ENCODE measurements around the gene CACNA2D1. TPM values are rescaled to one million over a fixed set of nuclear protein-coding genes. Genes with fewer than 3 reads are reported as not detected.

CACNA2D1 gene
- polyA plus RNA-seq, 2 of the 4 experiments (the other 2 are of a cell fraction), result 18.0 to 32.9 TPM

- ATAC-seq (no peak), FAIRE-seq (no peak), DNase-seq (ENCODE audit: low read depth in 1 of 2, low spot score in 1 of 2) (no peak)
- no peak overlapping the region for H3K27ac ChIP-seq
- H3K4me2 ChIP-seq, result no peak overlapping the region
- H3K9me3 ChIP-seq, result no peaks in the 10 kb centered on the region
- no peak overlapping the region for H3K4me3 ChIP-seq
- H3K4me1 ChIP-seq, result no peaks in the 10 kb centered on the region
- 92% methylated on average over 3 of the region's 3 CpGs for whole genome bisulfite sequencing (ENCODE audit: missing lambda C conversion rate)
- TF ChIP-seq CEBPB (IDR thresholded peaks at IDR 0.05), result no peak
- TF ChIP-seq CBX8 (IDR thresholded peaks at IDR 0.05), result no peak
- TF ChIP-seq EHMT2 (IDR thresholded peaks at IDR 0.05; ENCODE audit: low read depth), result no peak
- TF ChIP-seq ZC3H11A (IDR thresholded peaks at IDR 0.05), result no peak
- no peak for TF ChIP-seq ZSCAN20 (CRISPR knock-in tag; IDR thresholded peaks at IDR 0.05)
- no peak for TF ChIP-seq TFCP2L1 (CRISPR knock-in tag; IDR thresholded peaks at IDR 0.05)
- TF ChIP-seq BCL3 (IDR thresholded peaks at IDR 0.05), result no peak
- no peak for TF ChIP-seq SMC3 (IDR thresholded peaks at IDR 0.05)
- TF ChIP-seq RARB (CRISPR knock-in tag; IDR thresholded peaks at IDR 0.05), result no peak
- no peak for TF ChIP-seq HEYL (CRISPR knock-in tag; IDR thresholded peaks at IDR 0.05)
- TF ChIP-seq HOXB13 (CRISPR knock-in tag; IDR thresholded peaks at IDR 0.05; ENCODE audit: low read depth), result no peak
- POLR2A ChIA-PET, result no interaction called here
- CTCF ChIA-PET, result interaction anchor here (1.4 kb wide), 1 partner anchor 506 kb away, joined by 3 read pairs; no protein-coding TSS in a partner anchor
Observed at GRCh38 chr7:82007315-82007714, 436.3 kb downstream of the CACNA2D1 start.

- POLR2A ChIA-PET, result no interaction called here
- no peak for FAIRE-seq
Observed at GRCh38 chr7:82005056-82005455, 438.5 kb downstream of the CACNA2D1 start.

GRCh38 chr7:81993186-81993585, 450.4 kb downstream of the CACNA2D1 start:
- DNase-seq (ENCODE audit: low read depth in 1 of 2, low spot score in 1 of 2), result no peak
- peak; percentile 54 for FAIRE-seq
- TF ChIP-seq ZC3H11A (IDR thresholded peaks at IDR 0.05) (no peak), KDM1A (IDR thresholded peaks at IDR 0.05; ENCODE audit: low read depth) (no peak), RCOR1 (IDR thresholded peaks at IDR 0.05; ENCODE audit: low read depth, low read length) (no peak), RARB (CRISPR knock-in tag; IDR thresholded peaks at IDR 0.05) (no peak), POLR2AphosphoS2 (conservative IDR thresholded peaks at IDR 0.05; ENCODE audit: low read length) (no peak), MAX (IDR thresholded peaks at IDR 0.05) (no peak), RNF2 (IDR thresholded peaks at IDR 0.05; ENCODE audit: borderline replicate concordance, low read depth) (no peak), ZSCAN20 (CRISPR knock-in tag; IDR thresholded peaks at IDR 0.05) (no peak), CEBPB (IDR thresholded peaks at IDR 0.05) (no peak), BCL3 (IDR thresholded peaks at IDR 0.05) (no peak), NPAS2 (CRISPR knock-in tag; IDR thresholded peaks at IDR 0.05; ENCODE audit: borderline replicate concordance) (no peak), JUN (IDR thresholded peaks at IDR 0.05) (no peak), HDAC2 (IDR thresholded peaks at IDR 0.05) (no peak), POLR2A (IDR thresholded peaks at IDR 0.05; ENCODE audit: low read length) (no peak), JUNB (IDR thresholded peaks at IDR 0.05) (no peak), GATA3 (IDR thresholded peaks at IDR 0.05; ENCODE audit: borderline replicate concordance) (no peak)
- H3K9me3 ChIP-seq, result no peaks in the 10 kb centered on the region
- no peak for ATAC-seq
- no peak overlapping the region for H3K27ac ChIP-seq
- no peaks in the 10 kb centered on the region; the same call in 2 of the 3 replicates for H3K4me1 ChIP-seq
- no peak overlapping the region for H3K4me3 ChIP-seq
- CTCF ChIA-PET, result no interaction called here
- H3K4me2 ChIP-seq, result no peak overlapping the region
- POLR2A ChIA-PET, result no interaction called here

More at GRCh38 chr7:82005056-82005455, 438.5 kb downstream of the CACNA2D1 start:
- DNase-seq (ENCODE audit: low read depth in 1 of 2, low spot score in 1 of 2), result no peak
- Histone ChIP-seq H3K4me1 (no peaks in the 10 kb centered on the region), H3K27ac (no peak overlapping the region), H3K4me2 (no peak overlapping the region), H3K4me3 (no peak overlapping the region), H3K9me3 (no peaks in the 10 kb centered on the region)
- TF ChIP-seq EHMT2 (IDR thresholded peaks at IDR 0.05; ENCODE audit: low read depth) (no peak), MAFK (IDR thresholded peaks at IDR 0.05; ENCODE audit: partially characterized antibody) (no peak), CBX2 (IDR thresholded peaks at IDR 0.05; ENCODE audit: borderline replicate concordance, low read depth) (no peak), FOSB (CRISPR knock-in tag; IDR thresholded peaks at IDR 0.05) (no peak), FOSL2 (IDR thresholded peaks at IDR 0.05) (no peak), FOSL2 (CRISPR knock-in tag; IDR thresholded peaks at IDR 0.05) (no peak), TFCP2L1 (CRISPR knock-in tag; IDR thresholded peaks at IDR 0.05) (no peak), POLR2AphosphoS2 (conservative IDR thresholded peaks at IDR 0.05; ENCODE audit: low read length) (no peak), HES2 (IDR thresholded peaks at IDR 0.05) (no peak), ZSCAN20 (CRISPR knock-in tag; IDR thresholded peaks at IDR 0.05) (no peak)
- CTCF ChIA-PET, result no interaction called here
- 93% methylated on average over 2 of the region's 2 CpGs for WGBS (ENCODE audit: missing lambda C conversion rate)
- no peak for ATAC-seq
